Epithelial cell of esophagus (primary cell): ENCODE measurements around the gene LCN1.

Experiments used
- DNase-seq: peaks from one replicate; pipeline ENCODE4 v3.0.0; 2010; ENCODE audit warnings: low read depth
- H3K4me3 ChIP-seq: 2 replicates; pipeline ENCODE4 v1.5.1; 2011; ENCODE audit warnings: mild to moderate bottlenecking, low read length, control low read depth
- CTCF ChIP-seq: IDR thresholded peaks from 2 replicates; pipeline ENCODE4 v1.5.1; 2011; ENCODE audit warnings: low read depth, mild to moderate bottlenecking, low read length, control low read depth, inconsistent platforms; ENCODE audit not compliant: insufficient read depth; ENCODE audit errors: missing control alignments

The LCN1 gene

DNA sequence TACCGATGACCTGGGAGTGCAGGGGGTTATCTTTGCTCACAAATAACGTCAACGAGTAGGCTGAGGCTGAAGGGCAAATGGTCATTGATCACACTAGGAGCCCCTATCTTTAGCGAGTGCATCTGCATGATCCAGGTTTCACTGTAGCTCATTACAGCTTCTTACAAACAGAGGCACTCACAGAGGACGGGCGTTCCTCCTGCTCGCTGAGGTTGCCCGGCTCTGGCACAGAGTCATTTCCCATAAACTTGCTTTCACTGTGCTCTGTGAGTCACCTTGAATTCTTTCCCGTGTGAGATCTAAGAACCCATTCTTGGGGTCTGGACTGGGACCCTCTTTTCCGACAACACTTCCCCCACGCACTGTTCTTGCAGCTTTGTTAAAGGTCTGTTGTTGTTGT is 38.4 kb downstream of the LCN1 start:
- DNase-seq = no peak
- no peak for TF ChIP-seq CTCF

DNA sequence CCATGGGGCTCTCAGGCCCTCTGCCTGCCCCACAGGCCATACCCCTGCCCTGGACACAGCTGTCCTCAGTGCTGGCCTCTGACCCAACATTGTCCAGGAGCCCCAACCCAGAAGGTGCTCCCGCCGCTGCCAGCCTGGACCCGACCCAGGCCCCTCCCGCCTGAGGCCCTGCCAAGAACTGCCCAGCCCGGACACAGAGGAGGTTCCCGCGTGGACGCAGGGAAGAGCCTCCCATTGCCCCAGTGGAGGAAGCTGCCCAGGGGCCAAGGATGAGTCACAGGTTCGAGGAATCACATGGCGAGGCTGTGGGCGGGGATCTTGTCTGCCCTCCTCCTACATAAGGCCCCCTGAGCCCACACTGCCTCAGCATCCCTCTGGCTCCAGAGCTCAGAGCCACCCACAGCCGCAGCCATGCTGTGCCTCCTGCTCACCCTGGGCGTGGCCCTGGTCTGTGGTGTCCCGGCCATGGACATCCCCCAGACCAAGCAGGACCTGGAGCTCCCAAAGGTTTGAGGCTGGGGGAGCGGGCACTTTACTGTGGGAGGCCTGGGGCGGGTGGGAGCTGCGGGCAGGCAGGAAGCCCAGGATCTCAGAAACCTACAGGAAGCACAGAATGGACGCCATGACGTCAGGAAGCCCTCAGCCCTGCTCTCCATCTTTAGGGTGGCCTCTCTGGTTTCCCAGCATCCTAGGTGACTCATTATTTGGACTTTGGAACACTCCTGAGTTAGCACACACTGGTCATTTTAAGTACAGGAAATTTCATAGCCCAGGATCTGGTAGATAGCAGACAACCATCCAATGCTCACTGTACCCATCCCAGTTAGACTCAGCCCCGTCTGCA is 40.4 kb downstream of the LCN1 start, which contains the start of gene PAEP:
PAEP (plus strand) TSS at position 366 of the 844 bp plus-strand sequence.
- no peak for TF ChIP-seq CTCF
- no peak within 1 kb of the TSS for H3K4me3 ChIP-seq
- no peak for DNase-seq

More for the DNA sequence above, 38.4 kb downstream of the LCN1 start:
- H3K4me3 ChIP-seq = no peak overlapping the region

- no peak overlapping the region for H3K4me3 ChIP-seq
- no peak for DNase-seq
- TF ChIP-seq CTCF = no peak
Measured at GRCh38 chr9:135562235-135562745, 41.0 kb downstream of the LCN1 start.

DNA sequence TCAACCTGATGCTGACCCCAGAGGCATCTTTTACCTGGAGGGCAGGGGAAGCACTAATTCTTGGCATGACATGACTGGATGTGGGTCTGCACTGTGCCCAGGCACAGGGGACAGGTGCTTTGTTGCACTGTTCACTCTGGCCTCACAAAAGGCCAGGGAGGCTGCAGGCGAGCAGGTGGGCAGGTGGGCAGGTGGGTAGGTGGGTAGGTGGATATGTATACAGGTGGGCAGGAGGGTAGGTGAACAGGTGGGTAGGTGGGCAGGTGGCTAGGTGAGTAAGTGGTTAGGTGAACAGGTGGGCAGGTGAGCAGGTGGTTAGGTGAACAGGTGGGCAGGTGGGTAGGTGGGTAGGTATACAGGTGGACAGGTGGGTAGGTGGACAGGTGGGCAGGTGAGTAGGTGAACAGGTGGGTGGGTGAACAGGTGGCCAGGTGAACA is 41.8 kb downstream of the LCN1 start:
- no peak for TF ChIP-seq CTCF
- DNase-seq = no peak
- H3K4me3 ChIP-seq = no peak overlapping the region

- no peak for DNase-seq
- H3K4me3 ChIP-seq = no peak overlapping the region
- TF ChIP-seq CTCF = no peak
Measured at GRCh38 chr9:135563858-135564257, 42.6 kb downstream of the LCN1 start.

- no peak overlapping the region for H3K4me3 ChIP-seq
- TF ChIP-seq CTCF = no peak
- DNase-seq = no peak
Measured at GRCh38 chr9:135565141-135565628, 43.9 kb downstream of the LCN1 start.

DNA sequence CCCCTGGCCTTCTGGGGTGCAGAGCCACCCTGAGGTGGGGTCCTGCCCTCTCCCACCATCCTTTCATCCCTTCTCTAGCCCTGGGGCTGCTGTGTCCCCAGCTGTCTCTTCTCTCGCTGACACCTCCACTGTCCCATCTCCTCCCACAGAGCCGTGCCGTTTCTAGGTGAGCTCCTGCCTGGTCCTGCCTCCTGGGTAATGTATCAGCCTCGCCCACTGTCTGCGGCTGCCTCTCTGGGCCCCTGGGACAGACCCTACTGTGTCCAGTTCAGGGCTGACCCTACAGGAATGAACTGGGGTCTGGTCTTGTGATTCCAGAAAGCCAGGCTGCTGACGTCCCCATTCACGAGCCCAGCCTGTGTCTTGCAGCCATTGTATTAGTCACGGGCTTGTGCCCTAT is 44.4 kb downstream of the LCN1 start:
- H3K4me3 ChIP-seq = no peak overlapping the region
- DNase-seq = no peak
- no peak for TF ChIP-seq CTCF
